GM19395 (cell line): Measurements from ENCODE around the gene LGALS16.
A peak's percentile ranks its signal among the peaks of the same experiment; 100 is the strongest.
"Not testable (repeated sequence)": the region's sequence is repeated elsewhere in the genome, so short reads cannot be mapped to it uniquely, and the experiment has no call there.

Experiments used
- ATAC-seq: cut with Tn5 transposase; IDR thresholded peaks from one replicate; pipeline ENCODE4 v1.9.1; 2021; ENCODE audit warnings: mild to moderate bottlenecking, moderate library complexity; ENCODE audit not compliant: unreplicated experiment

LGALS16 gene

DNA sequence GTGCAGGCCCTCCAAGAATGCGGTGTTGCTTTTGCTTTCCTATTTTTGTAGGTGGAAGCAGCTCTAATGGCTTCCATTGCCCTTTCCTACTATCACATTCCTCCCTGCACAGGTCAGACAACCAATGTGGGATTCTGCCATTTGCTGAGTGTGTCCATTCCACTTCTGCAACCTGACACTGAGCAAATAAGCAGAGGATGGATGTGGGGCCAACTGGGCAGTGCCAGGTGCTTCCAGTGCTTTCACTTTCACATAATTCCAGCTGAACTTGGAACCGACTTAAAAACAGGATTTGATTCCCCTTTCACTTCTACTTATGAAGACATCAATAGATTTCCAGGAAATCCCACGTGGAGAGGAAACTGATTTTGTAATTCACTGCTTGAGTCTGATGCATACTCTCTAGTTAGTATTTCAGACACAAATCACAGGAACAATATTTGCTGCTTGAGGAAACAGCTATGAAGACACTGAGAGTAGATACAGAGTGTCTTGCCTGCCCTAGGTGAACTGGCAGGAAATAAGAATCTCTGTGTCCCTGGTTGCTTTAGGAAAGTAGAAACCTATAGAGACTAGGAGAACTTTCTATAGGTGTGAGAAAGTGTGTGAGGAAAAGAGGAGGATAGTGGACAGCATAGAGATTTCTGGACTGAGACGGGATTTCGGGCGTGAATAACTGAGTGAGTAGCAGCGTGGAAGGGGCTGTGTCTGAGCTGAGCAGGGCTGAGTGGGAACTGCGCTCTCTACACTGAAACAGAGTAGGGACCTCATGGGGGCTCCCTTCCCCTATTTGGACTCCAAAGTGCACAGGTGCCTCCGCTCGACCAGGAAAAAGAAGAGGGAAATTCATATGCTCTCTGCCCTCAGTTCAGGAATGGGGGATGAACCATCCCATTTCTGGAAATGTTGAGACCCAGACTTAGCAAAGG, 22.5 kb downstream of the LGALS16 start:
- ATAC-seq: no peak

DNA sequence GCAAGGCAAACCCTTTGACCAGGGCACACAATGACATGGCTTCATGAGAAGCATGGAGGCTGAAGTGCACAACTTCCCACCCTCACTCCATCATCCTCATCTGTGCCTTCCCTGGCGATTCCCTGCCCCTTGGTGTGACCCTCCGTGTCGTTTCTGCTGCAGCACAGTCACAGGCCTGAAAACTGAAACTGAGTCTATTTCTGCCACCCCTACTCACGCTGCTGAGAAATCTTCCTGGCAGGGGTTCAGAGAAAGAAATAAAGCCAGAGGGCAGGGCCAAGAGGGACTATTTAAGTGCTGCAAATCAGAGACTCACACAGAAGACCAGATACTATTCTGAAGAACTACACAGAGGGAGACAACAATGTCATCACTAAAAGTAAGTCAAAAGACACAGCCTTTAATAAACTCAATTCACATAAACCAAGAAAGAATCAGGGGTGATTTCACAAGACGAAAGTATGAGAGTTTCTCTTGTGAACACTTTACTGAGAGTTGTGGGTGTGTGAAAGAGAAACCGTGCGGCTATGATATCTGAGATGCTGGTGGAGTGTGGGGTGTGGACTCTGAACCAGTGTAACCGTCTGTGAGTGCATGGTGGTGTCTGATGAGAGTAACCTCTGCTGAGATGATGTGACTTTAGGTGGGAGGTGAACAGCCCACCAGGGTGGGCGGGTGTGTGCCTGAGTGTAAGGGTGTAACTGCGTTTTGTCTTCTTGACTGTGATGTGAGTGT, 23.5 kb downstream of the LGALS16 start:
- ATAC-seq: peak; percentile 70

DNA sequence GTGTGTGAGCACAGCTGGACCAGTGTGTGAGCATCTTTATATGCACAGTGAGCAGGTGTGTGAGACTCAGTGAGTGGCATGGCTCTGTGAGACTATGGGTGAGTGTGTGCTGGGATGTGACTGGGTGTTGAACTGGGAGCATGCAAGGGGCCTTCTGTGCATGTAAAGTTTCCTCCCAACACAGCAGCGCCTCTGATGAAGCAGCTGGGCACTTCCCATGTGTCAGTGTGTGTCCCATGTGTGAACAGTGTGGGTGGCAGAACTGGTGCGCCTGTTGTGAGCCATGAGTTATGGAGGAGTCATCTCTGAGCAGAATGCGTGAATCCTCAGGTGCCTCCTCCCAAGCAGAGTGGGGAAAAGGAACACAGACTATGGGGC, 24.1 kb downstream of the LGALS16 start:
- peak; percentile 20 for ATAC-seq

DNA sequence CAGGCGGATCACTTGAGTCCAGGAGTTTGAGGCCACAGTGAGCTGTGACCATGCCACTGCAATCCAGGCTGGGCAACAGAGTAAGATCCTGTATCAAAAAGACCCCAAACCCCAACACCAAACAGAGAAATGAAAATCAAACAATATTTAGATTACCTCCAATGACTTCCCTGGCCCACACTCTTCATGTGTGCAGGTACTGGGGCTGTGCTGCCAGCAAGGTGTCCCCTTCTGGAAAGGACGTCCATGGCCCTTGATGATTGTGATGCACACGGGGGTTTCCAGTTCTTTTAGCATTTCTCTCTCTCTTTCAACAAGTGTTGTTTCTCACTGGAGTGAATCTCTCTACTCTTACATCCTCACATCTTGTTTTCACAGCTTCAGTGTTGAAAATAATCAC, 24.9 kb downstream of the LGALS16 start:
- no peak for ATAC-seq

DNA sequence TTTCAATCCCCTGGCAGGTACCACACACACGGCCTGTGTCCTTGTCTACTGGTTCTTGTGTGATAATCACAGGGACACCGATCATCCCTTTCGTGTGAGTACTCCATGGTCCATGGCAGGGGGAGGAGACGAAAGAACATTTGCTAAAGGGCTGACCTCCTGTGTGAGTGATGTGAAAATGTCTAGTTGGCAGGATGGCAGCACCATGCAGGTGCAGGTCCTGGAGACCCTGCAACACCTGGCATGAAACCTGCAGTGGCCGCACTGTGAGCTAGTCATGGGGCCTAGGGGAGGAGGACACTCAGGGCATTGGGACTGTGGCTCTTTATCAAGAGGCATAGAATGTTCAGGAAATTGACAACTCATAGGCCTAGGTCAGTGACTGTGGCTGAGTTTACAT, 25.7 kb downstream of the LGALS16 start:
- no peak for ATAC-seq

DNA sequence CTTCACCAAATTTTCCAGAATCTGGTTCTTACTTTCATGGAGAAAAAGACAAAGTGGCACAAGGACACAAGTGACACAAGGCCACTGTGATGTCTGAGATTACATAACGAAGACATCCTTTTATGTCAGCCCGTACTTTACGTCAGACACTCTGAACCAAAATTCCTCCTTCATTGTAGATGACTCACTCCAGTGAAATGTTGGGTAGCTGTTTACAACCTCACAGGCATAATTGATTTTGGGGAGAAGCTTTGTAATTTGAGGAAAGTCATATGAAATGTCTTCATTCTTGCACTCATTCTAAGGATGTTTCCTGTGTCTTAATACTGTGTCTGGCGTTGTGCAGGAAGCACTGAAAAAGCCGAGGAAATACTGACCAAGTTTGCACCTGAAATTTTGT, 28.6 kb downstream of the LGALS16 start:
- no peak for ATAC-seq

DNA sequence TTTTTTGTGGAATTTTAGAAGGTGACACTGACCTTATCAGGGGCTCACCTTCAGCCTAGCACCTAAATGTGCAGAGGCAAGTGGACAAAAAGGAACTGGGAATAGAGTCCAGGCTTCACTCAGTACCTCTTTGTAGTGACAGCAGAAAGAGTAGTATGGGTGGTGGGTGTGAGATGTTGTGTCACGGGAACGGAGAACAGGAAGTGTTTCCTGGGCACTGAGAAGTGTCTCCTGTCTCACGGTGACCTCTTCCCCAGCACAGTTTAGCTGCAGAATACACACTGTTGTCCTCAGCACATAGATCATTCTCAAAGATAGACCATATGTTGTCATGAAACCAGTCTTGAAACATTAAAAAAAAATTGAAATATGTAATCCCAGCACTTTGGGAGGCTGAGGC, 31.0 kb downstream of the LGALS16 start:
- no peak for ATAC-seq

DNA sequence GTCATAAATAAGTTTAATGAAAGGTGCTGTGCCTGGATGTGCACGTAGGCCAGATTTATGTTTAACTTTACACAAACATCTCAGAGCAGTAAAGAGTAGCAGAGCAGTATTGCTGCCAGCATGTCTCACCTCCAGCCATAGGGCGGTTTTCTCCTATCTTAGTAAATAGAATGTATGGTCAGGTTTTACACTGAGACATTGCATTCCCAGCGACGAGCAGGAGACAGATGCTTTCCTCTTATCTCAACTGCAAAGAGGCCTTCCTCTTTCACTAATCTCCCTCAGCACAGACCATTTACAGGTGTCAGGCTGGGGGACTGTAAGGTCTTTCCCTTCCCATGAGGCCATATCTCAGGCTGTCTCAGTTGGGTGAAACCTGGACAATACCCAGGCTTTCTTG, 32.9 kb downstream of the LGALS16 start:
- ATAC-seq: not testable (repeated sequence)

DNA sequence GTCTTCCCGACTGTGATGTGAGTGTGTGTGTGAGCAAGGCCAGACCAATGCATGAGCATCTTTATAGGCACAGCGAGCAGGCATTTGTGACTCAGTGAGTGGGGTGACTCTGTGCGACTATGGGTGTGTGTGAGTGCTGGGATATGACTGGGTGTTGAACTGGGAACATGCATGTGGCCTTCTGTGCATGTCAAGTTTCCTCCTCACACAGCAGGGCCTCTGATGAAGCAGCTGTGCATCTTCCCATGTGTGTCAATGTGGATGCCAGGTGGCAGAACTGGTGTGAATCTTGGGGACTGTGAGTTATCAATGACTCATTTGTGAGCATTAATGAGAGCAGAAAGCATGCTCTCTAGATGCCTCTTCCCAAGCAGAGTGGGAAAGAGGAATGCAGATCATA, 36.5 kb downstream of the LGALS16 start:
- no peak for ATAC-seq

DNA sequence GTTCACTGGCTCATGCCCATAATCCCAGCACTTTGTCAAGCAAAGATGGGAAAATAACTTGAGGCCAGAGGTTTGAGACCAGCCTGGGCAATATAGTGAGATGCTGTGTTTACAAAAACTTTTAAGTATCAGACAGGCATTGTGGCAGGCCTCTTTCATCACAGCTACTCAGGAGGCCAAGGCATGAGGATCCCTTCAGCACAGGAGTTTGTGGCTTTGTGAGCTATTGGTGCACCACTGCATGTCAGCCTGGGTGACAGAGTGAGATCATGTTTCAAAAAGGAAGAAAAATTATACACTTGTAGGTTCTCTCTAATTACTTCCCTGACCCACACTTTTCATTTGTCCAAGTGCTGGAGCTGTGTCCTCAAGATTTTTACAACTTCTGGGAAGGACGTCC, 37.1 kb downstream of the LGALS16 start:
- ATAC-seq: no peak

DNA sequence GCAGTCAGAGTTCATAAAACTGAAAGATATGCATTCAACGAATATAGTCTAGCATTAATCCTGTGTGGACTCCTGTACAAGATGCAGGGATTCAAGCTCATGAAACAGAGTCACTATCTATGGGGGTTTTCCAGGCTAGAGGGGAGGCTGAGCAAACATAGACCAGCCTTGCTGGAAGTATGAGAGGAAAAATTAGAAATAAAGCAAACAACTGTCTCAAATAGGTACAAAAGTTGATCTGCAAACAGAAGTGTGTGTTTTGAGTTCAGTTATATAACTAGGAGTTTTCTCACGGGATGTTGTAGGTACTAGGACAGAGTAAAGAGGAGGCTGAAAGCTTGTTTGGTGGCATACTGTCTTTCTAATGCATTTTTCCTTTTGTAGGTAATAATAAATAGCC, 40.0 kb downstream of the LGALS16 start:
- no peak for ATAC-seq

DNA sequence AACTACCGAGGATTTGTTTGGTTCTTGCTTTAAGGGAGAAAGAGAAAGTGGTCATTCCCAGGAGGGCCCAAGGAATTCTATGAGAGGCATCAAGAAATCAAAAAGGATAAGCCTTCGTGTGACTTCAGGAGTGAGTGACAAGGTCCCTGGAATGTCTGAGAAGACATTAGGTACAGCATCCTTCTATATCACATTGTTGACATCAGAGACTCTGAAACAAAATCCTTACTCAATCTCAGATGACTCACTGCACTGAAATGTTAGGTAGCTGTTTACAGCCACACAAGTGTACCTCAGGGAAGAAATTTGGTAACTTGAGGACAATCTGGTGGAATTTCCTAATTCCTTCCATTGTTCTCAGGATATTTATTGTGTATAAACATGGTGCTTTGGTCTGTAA, 40.7 kb downstream of the LGALS16 start:
- no peak for ATAC-seq

DNA sequence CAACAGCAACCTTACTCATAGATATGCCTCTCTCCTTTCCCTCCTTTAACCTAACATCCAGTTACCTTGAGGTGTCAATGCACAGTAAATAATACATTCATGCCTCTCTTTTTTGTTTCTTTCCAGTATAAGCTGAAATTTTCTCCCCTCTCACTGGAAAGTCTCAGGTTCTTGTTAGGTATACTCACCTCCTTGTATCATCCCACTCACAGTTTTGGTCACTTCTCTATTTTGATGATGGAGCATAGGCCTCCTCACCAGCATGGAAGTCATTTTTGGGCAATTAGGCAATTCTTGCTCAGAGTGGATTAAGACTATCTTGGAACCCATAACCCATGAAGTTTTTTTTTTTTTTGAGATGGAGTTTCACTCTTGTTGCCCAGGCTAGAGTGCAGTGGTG, 42.8 kb downstream of the LGALS16 start:
- no peak for ATAC-seq

DNA sequence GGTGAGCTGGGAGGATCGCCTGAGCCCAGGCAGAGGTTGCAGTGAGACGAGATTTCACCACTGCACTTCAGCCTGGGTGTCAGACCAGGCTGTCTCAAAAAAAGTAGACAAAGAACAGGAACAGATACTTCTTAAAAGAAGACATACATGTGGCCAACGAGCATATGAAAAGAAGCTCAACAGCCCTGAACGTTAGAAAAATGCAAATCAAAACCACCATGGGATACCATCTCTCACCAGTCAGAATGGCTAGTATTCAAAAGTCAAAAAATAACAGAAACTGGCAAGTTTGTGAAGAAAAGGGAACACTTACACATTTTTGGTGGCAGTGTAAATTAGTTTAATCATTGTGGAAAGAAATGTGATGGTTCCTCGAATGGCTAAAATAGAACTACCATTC, 45.6 kb downstream of the LGALS16 start:
- no peak for ATAC-seq

DNA sequence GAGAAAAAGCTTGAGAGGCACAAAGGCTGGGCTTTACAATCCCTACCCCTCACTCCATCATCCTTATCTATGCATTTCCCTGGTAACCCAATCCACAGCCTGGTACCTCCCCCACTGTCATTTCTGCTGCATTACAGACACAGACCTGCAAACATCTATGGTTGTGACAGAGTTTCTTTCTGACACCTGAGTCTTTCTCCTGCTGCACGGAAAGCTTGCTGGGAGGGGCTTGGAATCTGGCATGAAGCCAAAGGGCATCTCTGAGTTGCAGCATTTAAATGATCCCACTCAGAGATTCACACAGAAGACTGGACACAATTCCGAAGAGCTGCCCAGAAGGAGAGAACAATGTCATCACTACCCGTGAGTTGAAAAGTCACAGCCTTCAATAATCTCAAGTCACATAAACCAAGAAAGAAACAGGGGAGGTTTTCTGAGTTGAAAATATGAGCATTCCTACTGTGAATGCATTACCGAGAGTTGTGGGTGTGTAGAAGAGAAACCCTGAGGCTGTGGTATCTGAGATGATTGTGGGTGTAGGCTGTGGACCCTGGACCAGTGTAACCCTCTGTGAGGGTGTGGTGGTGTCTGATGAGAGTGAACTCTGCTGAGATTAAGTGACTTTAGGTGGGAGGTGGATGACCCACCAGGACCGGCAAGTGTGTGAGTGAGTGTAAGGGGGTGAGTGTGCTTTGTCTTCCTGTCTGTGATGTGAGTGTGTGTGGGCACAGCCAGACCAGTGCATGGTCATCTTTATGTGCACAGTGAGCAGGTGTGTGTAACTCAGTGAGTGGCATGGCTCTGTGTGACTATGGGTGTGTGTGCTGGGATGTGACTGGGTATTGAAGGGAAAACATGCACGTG, 48.7 kb downstream of the LGALS16 start, which contains the start of gene LGALS14:
Gene LGALS14 (plus strand): TSS at position 301 of the 864 bp plus-strand sequence. CDS start 48 bp downstream, at position 349.
- no peak for ATAC-seq

DNA sequence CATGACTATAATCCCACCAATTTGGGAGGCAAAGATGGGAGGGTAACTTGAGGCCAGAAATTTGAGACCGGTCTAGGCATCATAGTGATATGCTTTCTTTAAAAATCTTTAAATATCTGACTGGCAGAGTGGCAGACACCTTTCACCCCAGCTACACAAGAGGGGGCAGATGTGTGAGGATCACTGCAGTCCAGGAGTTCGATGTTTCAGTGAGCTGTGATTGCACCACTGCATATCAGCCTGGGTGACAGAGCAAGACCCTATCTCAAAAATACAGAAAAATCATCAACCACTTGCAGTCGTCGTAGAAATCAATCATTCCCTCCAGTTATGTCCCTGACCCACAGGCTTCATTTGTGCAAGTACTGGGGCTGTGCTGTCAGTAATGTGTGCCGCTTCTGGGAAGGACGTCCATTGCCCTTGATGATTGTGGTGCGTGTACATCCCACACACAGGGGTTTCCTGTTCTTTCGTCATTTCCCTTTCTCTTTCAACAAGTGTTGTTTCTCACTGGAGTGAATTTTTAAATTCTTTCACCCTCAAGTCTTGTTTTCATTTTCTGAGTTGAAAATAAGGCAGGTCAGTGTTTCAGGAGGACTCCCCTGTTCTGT, 50.0 kb downstream of the LGALS16 start:
- ATAC-seq: no peak

DNA sequence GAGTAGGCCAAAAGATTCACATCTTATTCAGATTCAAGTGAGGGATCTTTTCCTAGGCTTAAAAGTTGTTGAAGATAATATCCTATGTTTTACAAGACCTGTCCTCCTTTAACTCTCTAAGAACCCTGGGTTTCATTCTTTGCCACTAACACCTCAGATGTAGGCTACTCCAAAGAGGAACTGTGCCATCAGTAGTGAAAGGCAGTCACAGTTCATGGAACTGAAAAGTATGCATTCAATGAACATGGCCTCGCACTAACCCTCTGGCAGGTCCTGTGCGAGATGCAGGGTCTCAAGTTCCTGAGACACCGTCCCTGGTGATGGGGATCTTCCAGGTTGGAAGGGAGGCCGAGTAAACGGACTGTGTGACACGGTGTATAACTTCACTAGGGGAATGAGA, 52.9 kb downstream of the LGALS16 start:
- ATAC-seq: no peak

DNA sequence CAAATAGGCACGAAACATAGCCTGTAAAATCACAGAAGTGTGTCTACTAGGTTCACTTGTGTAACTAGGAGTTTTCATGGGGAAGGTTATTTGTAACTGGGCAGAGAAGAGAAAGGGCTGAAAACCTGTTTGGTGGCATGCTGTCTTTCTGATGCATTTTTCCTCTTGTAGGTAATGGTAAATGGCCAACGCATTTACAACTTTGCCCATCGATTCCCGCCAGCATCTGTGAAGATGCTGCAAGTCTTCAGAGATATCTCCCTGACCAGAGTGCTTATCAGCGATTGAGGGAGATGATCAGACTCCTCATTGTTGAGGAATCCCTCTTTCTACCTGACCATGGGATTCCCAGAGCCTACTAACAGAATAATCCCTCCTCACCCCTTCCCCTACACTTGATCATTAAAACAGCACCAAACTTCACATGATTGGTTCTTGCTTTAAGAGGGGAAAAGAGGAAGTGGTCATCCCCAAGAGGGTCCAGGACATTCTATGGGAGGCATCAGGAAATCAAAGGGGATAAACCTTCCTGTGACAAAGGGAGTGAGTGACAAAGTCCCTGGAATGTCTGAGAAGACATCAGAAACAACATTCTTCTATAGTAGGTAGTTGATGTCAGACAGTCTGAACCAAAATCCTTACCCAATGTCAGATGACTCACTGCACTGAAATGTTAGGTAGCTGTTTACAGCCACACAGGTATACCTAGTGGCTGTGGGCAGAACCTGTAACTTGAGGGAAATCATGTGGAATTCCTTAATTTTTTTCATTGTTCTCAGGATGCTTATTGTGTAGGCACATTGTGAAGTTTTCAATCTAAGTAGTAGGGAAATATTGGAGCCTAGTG, 53.5 kb downstream of the LGALS16 start:
- ATAC-seq: no peak
